Activated CD4-positive, alpha-beta T cell treated with anti-CD3 and anti-CD28 coated beads, Interleukin-10, Interleukin-2, amounts not matched to agents 100 ng/mL and 50 ng/mL, durations not matched to agents 16 hours and 8 hours (primary cell): ENCODE data around the gene NELFCD.
A peak's percentile ranks its signal among the peaks of the same experiment; 100 is the strongest.

ENCODE experiments used
- DNase-seq: peaks from one replicate; pipeline ENCODE4 v3.0.0-alpha.2; 2020

NELFCD gene

DNA sequence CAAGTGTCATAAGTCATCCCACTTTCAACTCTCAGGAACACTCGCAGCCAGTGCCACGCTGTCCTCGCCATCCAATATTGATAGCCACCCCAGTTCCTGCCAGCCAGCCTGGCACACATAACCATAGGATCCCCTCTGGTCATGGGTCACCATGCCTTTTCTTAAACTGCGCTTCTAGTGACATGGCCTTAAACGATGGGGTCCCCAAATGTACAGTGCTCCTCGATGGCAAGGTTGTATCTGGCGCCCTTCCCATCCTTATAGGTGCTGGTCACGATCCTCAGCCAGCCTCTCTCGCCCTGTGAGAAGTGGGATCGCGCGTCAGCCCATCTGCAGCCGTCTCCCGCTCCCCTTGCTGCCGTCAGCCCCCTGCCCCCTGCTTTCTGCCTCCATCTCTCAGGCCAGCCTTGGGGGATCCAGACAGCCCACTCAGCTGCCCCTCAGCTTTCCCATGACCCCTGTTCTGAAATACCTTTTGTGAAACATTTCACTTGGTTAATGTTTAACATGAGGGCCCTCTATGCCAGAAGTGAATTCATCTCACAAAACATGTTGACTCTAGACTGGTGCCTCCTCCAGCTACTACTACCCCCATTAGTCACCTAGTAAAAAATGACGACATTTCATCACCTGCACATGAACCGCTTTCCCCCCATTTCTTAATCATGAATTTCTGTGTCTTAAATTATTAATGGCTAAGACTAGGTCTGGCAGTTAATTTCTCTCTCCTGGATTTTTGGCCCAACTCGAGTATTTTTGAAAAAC, 14.6 kb downstream of the NELFCD start:
- no peak for DNase-seq

GRCh38 chr20:58996226-58996611, 15.2 kb downstream of the NELFCD start:
- no peak for DNase-seq

DNA sequence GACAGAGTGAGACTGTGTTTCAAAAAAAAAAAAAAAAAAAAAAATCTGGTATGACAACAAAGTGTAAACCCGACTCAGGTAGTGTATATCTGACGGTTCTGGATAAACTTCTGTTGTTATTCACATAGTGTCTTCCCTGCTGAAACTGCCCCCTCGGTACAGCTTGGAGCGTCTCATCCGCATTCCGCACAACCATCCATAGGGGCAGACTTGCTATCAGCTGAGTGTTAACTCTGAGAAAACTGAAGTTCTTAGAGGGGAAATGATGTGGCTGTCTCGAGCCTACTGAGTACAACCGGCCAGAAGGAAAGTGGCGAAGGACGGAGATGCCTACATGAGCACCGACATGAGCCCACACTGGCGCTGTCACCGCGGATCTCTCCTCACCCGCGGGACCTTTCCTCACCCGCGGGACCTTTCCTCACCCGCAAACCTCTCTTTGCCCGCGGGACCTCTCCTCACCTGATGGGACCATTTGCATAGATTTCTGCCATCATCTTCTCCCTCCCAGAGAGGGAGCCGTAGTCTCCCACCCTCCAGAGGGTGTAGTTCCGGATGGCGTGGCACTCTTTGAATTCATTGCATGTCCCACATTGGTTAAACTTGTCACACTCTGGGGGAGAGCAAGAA, 16.2 kb downstream of the NELFCD start:
- no peak for DNase-seq

DNA sequence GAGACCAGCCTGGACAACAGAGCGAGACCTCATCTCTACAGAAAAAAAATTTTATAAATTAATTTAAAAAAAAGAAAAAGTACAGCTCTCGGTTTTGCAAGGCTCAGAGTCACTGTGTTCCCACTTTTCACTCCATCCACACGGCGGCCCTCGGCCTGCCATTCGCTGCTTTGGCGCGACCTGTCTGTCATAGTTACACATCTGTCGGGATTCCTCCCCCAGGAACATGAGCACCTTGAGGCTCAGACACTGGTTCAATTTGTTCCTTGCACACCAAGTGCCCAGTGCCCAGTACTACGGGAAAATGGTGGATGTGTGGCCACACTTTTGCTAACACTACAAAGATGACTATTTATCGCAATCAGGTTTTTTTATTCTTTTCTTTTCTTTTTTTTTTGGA, 17.6 kb downstream of the NELFCD start:
- no peak for DNase-seq

GRCh38 chr20:59000326-59000725, 19.3 kb downstream of the NELFCD start:
- DNase-seq = no peak

GRCh38 chr20:59001068-59001448, 20.0 kb downstream of the NELFCD start:
- no peak for DNase-seq

- no peak for DNase-seq
These were observed 20.6 kb downstream of the NELFCD start for GRCh38 chr20:59001449-59002171.

- DNase-seq = no peak
These were observed 21.3 kb downstream of the NELFCD start for GRCh38 chr20:59002388-59002787.

DNA sequence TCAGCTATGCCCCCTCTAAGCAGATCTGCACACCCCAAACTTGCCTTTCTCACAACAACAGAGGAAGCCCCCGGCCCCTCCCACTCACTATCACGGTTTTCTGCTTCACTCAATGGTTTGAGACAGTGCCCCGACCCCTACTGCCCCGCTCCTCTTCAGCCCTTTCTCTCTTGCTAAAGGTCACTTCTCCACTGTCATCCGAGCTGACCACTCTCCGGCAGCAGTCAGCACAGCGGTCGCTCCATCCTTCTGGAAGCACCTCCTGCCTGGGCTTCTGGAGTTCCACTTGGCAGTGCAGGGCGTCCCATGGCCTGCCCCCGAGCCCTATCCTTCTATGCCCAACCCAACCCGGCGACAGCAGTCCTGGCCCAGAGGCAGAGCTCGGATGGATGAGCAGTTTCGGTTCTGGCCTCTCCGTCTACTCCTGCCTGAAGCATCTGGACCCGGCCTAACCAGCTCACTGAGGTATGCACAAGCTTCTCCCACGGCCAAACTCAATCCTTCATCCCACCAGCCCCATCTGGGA, 21.9 kb downstream of the NELFCD start:
- DNase-seq = no peak

DNA sequence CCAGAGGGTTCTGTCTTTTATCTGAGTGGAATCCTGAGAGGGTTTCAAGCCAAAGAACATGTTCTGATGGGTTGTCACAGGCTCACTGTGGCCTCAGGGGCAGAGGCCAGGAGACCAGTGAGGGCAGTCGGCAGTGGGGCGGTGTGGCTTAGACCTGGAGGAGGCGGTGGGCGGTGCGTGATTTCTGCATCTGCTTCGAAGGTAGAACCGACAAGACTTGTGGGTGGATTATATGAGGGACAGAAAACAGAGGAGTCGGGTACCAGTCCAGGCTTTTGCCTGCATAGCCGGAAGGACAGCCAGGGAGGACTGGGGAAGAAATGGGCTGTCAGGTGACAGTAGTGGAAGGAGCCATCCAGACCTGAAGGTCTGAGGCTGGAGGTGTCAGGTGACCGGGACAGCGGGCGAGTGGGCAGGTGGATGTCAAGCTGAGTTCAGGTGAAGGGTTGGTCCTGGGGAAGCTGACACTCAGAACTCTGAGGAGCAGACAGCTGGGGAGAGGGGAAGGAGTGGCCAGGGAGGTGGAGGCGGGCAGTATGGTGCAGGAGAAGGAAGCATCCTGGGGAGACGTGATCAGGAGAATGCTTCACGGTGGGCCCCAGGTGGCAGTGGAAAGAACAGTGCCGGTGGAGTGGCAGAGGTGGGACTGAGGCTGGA, 22.9 kb downstream of the NELFCD start:
- no peak for DNase-seq

DNA sequence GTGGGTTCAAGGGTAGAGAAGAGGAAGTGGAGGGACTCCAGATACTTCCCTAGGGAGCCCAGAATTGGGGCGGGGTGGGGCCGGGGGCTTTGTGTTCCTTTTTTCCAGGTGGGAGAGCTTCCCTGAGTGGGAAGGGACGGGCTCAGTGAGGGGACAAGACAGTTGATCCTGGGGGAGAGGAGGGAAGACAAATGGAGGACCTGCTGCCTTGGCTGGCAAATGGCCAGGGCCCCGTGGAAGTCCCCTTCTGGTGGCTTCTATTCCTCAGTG, 23.4 kb downstream of the NELFCD start:
- DNase-seq = peak; percentile 39

DNA sequence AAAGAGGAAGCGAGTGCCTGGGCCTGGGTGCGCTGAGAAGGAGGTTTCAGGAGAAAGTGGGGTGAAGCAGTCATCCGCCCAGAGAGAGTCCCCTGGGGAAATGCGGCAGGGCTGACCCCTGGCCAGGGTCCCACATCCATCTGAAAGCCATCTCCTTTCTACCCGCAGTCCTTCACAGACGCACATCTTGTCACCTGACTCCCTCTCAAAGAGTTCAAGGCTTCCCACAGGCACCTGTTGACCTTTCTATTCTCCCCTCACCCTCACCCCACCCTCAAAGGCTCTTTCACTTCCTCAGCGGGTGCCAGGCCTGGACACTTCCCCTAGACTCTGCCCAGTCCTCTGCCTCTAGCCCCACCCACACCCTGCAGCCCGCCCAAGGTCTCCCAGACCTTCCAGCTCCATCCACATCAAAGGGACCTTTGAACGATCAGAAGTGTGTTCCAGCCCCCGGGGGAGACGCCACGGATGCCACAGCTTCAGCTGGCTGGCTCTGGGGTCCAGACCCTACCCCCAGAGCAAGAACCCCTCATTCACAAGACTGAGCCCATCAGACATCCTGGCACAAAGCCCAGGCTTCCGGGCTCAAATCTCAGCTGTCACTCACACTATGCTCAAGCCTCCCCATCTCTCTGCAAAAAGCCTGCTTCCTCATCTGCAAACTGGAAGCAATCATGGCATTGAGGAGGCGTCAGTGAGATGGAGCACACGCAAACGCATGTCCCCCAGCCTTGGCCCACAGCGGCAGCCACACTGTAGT, 23.9 kb downstream of the NELFCD start:
- peak; percentile 39 for DNase-seq

- DNase-seq = no peak
These were observed 24.6 kb downstream of the NELFCD start for GRCh38 chr20:59005523-59006166.

DNA sequence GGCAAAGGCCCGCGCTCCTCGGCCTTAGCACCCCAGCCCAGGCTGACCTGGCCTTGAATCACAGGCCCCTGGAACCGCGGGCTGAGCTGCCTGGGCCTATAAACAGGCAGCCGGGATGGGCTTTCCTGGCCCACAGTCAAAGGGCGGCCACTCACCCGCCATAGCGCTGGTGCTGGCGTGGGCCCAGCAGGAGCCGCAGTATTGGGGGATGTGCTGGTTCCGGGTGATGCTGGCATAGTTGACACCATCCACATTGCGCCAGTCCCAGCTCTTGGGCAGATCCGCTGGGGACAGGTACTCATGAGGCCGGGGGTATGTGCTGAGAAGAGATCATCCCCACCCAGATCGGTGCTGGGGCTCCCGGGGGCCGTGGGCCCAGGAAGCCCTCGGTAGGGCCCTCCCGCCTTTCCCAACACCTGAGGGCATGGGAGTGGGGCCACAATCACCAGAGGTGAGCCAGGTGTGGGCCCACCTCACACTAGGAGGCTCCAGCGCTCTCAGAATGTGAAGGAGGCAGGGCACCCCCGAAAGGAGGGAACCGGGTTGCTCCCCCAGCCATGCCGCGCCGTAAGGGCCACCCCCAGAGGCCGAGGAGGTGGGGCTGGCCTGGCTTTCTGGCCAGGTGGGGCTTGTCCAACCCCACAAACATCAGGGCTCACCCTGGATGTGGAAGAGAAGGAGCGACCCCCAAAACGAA, 25.3 kb downstream of the NELFCD start:
- DNase-seq = no peak

DNA sequence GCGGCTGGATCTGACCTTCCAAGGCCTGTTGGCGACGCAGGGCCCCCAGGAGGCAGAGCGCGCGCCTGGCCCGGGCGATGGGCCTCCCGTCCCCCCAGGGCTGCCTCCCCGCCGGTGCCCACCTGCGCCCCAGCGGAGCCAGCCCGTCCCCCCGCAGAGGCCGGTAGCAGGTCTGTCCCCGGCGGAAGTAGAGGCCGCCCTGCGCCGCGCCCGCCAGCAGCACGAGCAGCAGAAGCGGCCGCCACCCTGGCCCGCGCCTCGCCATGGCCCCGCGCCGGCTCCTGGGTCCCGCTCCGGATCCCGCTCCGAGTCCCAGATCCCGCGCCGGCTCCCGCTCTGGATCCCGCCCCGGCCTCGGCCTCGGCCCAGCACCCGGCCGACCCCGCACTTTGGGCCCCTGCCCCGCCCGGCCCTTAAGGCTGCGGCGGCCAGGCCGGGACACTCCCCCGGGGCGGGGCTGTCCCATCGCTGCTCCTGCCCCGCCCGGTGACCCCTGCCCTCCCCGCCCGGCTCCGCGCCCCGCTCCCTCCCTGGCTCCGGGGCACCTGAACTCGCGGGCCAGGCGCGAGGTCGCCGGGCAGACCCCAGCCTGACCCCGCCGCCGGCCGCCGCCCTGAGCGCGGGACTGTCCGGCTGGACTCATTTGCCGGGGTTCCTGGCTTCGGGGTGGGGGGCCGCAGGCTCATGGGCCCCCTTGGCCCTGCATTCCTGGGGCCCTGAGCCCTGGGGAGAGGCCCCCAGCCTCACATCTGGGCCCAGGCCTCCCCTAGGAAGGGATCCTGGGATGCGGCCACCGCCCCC, 26.0 kb downstream of the NELFCD start, which contains the start of gene CTSZ:
Gene CTSZ (minus strand): TSS at position 391 of the 801 bp plus-strand sequence. CDS start 126 bp downstream, at position 265.
- DNase-seq = peak; percentile 46

GRCh38 chr20:59007665-59008511, 26.8 kb downstream of the NELFCD start:
- no peak for DNase-seq

- no peak for DNase-seq
These were observed 27.8 kb downstream of the NELFCD start for GRCh38 chr20:59008715-59009336.

DNA sequence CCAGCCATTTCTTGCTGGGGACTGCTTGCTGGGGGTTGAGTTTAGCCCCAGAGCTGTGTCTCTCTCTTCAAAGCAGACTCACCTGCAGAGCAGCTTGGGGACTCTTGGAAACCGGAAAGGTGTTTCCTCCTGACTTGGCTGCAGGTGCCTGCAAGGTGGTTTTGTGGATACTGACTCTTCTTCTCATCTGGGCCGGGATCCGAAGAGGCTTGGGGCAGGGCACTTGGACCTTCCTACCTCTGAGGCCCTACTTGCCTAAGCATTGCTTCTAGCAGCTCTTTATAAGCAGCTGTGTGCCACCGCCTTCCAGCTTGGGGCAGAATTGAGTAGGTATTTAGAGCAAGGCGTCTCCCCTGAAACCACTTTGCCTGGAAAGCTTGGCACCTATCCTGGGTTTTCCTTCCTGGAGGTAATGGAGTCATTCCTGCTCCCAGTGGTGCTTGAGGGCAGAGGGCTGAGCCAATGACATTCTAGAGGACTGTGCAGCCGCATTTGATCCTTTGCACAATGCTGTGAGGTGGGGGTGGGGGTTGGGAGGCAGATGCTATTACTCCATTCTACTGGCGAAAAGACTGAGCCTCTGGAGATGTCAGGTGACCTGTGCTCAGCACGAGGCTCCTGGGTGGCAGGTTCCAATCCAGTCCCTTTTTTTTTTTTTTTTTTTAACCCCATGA, 29.4 kb downstream of the NELFCD start:
- DNase-seq = no peak
